Activated effector memory CD4-positive, alpha-beta T cell treated with anti-CD3 and anti-CD28 coated beads, Interleukin-2, amount 50 U/mL, for 16 hours (primary cell): ENCODE data around the gene IYD.
"Not testable (repeated sequence)": the region's sequence is repeated elsewhere in the genome, so short reads cannot be mapped to it uniquely, and the experiment has no call there.

ENCODE experiments used
- DNase-seq: peaks from one replicate; pipeline ENCODE4 v3.0.0-alpha.2; 2020

Gene IYD

GRCh38 chr6:150352321-150353296 lies 16.2 kb upstream of the IYD start:
- DNase-seq, result no peak

GRCh38 chr6:150353445-150353844 lies 15.4 kb upstream of the IYD start:
- DNase-seq, result no peak

- DNase-seq, result no peak
These were observed 13.8 kb upstream of the IYD start for GRCh38 chr6:150354754-150355571.

- DNase-seq, result no peak
These were observed 12.9 kb upstream of the IYD start for GRCh38 chr6:150355932-150356331.

- no peak for DNase-seq
These were observed 6.9 kb upstream of the IYD start for GRCh38 chr6:150361876-150362275.

- no peak for DNase-seq
These were observed 5.1 kb upstream of the IYD start for GRCh38 chr6:150363733-150364132.

- DNase-seq, result no peak
These were observed 2.6 kb upstream of the IYD start for GRCh38 chr6:150366118-150366778.

- DNase-seq, result no peak
These were observed 596 bp downstream of the IYD start for GRCh38 chr6:150369408-150369807.

- no peak for DNase-seq
These were observed 1.3 kb downstream of the IYD start for GRCh38 chr6:150370112-150370511.

GRCh38 chr6:150371356-150371755 lies 2.5 kb downstream of the IYD start:
- DNase-seq, result no peak

- no peak for DNase-seq
These were observed 3.2 kb downstream of the IYD start for GRCh38 chr6:150372051-150372450.

- no peak for DNase-seq
These were observed 4.5 kb downstream of the IYD start for GRCh38 chr6:150373260-150373701.

GRCh38 chr6:150374346-150374745 lies 5.5 kb downstream of the IYD start:
- DNase-seq, result not testable (repeated sequence)

GRCh38 chr6:150377211-150377781 lies 8.5 kb downstream of the IYD start:
- DNase-seq, result no peak

GRCh38 chr6:150380256-150380655 lies 11.4 kb downstream of the IYD start:
- DNase-seq, result no peak

GRCh38 chr6:150382171-150382570 lies 13.4 kb downstream of the IYD start:
- DNase-seq, result no peak

GRCh38 chr6:150391414-150391813 lies 22.6 kb downstream of the IYD start:
- no peak for DNase-seq

- no peak for DNase-seq
These were observed 23.1 kb downstream of the IYD start for GRCh38 chr6:150391890-150392289.

- no peak for DNase-seq
These were observed 23.8 kb downstream of the IYD start for GRCh38 chr6:150392452-150393220.

GRCh38 chr6:150394053-150394898 lies 25.5 kb downstream of the IYD start:
- no peak for DNase-seq

- DNase-seq, result no peak
These were observed 26.1 kb downstream of the IYD start for GRCh38 chr6:150394899-150395295.
